CD14-positive monocyte (primary cell): ENCODE measurements around the gene HARBI1. TPM values are rescaled to one million over a fixed set of nuclear protein-coding genes. Genes with fewer than 3 reads are reported as not detected.

ENCODE experiments used
- DNase-seq, 3 donors: peaks; one replicate each; pipeline ENCODE4 v3.0.0-alpha.2; 2011 to 2022
- H2AFZ ChIP-seq: 2 replicates; pipeline ENCODE4 v1.6.0; 2012; ENCODE audit warnings: mild to moderate bottlenecking, low read depth, low read length, inconsistent platforms; ENCODE audit not compliant: insufficient read depth, poor library complexity, severe bottlenecking
- H3K27ac ChIP-seq, 2 donors: 1 replicate in 1 of 2; 2 replicates in 1 of 2; pipeline ENCODE4 v1.5.1; 2012 to 2013; ENCODE audit warnings: low read length in 2 of 2, control low read depth in 1 of 2, inconsistent platforms in 1 of 2, low read depth in 1 of 2, mild to moderate bottlenecking in 1 of 2
- H3K27me3 ChIP-seq, 2 donors: one replicate each; pipeline versions ENCODE4 v1.6.0 to v1.6.1; 2011 to 2013; ENCODE audit warnings: low read length in 2 of 2; ENCODE audit not compliant: control insufficient read depth in 2 of 2, insufficient read depth in 2 of 2
- H3K36me3 ChIP-seq, 2 donors: replicated peaks in 1 of 2; 1 replicate in 1 of 2; 2 replicates in 1 of 2; pipeline versions ENCODE4 v1.5.1 to v1.6.1; 2012 to 2013; ENCODE audit warnings: low read length in 2 of 2, control low read depth in 1 of 2, inconsistent platforms in 1 of 2, mild to moderate bottlenecking in 1 of 2; ENCODE audit not compliant: insufficient read depth in 2 of 2, control insufficient read depth in 1 of 2
- H3K4me1 ChIP-seq, 2 donors: 1 replicate in 1 of 2; 2 replicates in 1 of 2; pipeline versions ENCODE4 v1.5.1 to v1.6.1; 2012 to 2013; ENCODE audit warnings: low read length in 2 of 2, control low read depth in 1 of 2, inconsistent platforms in 1 of 2, mild to moderate bottlenecking in 1 of 2, moderate library complexity in 1 of 2; ENCODE audit not compliant: insufficient read depth in 2 of 2, control insufficient read depth in 1 of 2
- H3K4me2 ChIP-seq: replicated peaks from 2 replicates; pipeline ENCODE3; 2012; ENCODE audit warnings: low read length, moderate library complexity, mild to moderate bottlenecking; ENCODE audit not compliant: poor library complexity, severe bottlenecking; ENCODE audit errors: extremely low read depth
- H3K4me3 ChIP-seq, 3 experiments: fragments of 200-600 bp in 1 of 3; sonication (generic) in 1 of 3; replicated peaks in 1 of 3; 1 replicate in 2 of 3; 2 replicates in 1 of 3; pipeline ENCODE4 v1.5.1; 2011 to 2013; ENCODE audit warnings: low read length in 3 of 3, mild to moderate bottlenecking in 3 of 3, control low read depth in 2 of 3, low read depth in 2 of 3, inconsistent platforms in 1 of 3, moderate library complexity in 1 of 3
- H3K79me2 ChIP-seq: 2 replicates; pipeline ENCODE4 v1.6.0; 2012; ENCODE audit warnings: mild to moderate bottlenecking, control low read depth, inconsistent platforms, low read length, moderate library complexity; ENCODE audit not compliant: insufficient read depth
- H3K9ac ChIP-seq: 2 replicates; pipeline ENCODE4 v1.6.0; 2017; ENCODE audit warnings: low read length, mild to moderate bottlenecking; ENCODE audit not compliant: insufficient read depth, poor library complexity, severe bottlenecking
- H3K9me3 ChIP-seq, 2 donors: replicated peaks in 1 of 2; 1 replicate in 1 of 2; 2 replicates in 1 of 2; pipeline versions ENCODE4 v1.5.1 to v1.6.1; 2012 to 2013; ENCODE audit warnings: low read length in 2 of 2, control low read depth in 1 of 2; ENCODE audit not compliant: control insufficient read depth in 1 of 2, insufficient read depth in 1 of 2
- H4K20me1 ChIP-seq: 2 replicates; pipeline ENCODE4 v1.6.0; 2012; ENCODE audit warnings: mild to moderate bottlenecking, low read length, control low read depth, moderate library complexity; ENCODE audit not compliant: insufficient read depth
- H3K27ac Mint-ChIP-seq, 7 donors: one replicate each; pipeline ENCODE4 v1.8.0; 2020; ENCODE audit warnings: mild to moderate bottlenecking in 7 of 7, mixed read lengths in 7 of 7, moderate library complexity in 6 of 7, inconsistent platforms in 2 of 7
- H3K27me3 Mint-ChIP-seq, 3 donors: one replicate each; pipeline ENCODE4 v1.8.0; 2021 to 2022; ENCODE audit warnings: low read depth in 3 of 3, mild to moderate bottlenecking in 3 of 3, mixed read lengths in 3 of 3, moderate library complexity in 3 of 3, inconsistent platforms in 1 of 3
- H3K36me3 Mint-ChIP-seq, 2 donors: one replicate each; pipeline ENCODE4 v1.8.0; 2020; ENCODE audit warnings: mixed read lengths in 2 of 2, inconsistent platforms in 1 of 2, mild to moderate bottlenecking in 1 of 2
- H3K4me1 Mint-ChIP-seq: one replicate; pipeline ENCODE4 v1.8.0; 2020; ENCODE audit warnings: mild to moderate bottlenecking, mixed read lengths
- H3K4me3 Mint-ChIP-seq, 2 donors: one replicate each; pipeline ENCODE4 v1.8.0; 2020; ENCODE audit warnings: mild to moderate bottlenecking in 2 of 2, mixed read lengths in 2 of 2, moderate library complexity in 1 of 2
- H3K9me3 Mint-ChIP-seq, 7 donors: one replicate each; pipeline ENCODE4 v1.8.0; 2020 to 2022; ENCODE audit warnings: mixed read lengths in 7 of 7, mild to moderate bottlenecking in 6 of 7, moderate library complexity in 6 of 7, inconsistent platforms in 2 of 7
- WGBS: methylation state at CpG from one replicate; pipeline ENCODE4 v1.1.5; 2013; ENCODE audit warnings: missing lambda C conversion rate; ENCODE audit not compliant: insufficient coverage; 5-methylcytosine and 5-hydroxymethylcytosine counted together
- intact Hi-C, 2 donors: fragments of 100-400 bp; cut with micrococcal nuclease; formaldehyde crosslinking; loops; one replicate each; pipeline versions ENCODE4 v1.15.0 to v1.15.1; 2023
- polyA plus RNA-seq, 3 donors: library from polyadenylated mRNA; depleted of rRNA in 1 of 3; unstranded in 2 of 3; stranded (reverse) in 1 of 3; fragments of 300-500 nt in 2 of 3; fragments of >200 nt in 1 of 3; fragmentation: Illumina TruSeq in 2 of 3; gene quantifications; 1 replicate in 2 of 3; 2 replicates in 1 of 3; pipeline ENCODE4 v1.2.3, GENCODE V29; 2012 to 2021
- TF ChIP-seq, protein P1 (sequence below): fragments of 200-600 bp; IDR thresholded peaks from one replicate; pipeline ENCODE4 v1.8.0; 2022; ENCODE audit warnings: antibody characterized with exemption, mild to moderate bottlenecking

The HARBI1 gene
- polyA plus RNA-seq, 3 donors = 2.1 to 4.4 (median 2.1) TPM

DNA sequence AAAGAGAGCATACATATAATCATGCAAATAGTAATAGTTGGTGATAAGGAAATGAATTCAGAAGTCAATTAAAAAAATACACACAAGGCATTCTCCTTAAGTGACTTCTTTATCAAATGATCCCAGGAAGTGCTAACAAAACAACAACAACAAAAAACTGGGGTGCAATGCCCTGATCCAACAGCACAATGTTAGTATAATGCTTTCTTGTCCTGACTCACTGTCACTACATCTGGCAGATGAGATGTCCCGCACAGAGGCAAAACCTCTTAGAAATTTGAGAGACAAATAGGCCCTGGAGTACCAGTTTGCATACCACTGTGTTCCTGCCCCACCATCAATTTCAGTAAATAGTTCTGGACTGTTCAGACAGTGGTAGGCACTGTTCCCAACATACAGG is 12.2 kb downstream of the HARBI1 start:
- H2AFZ ChIP-seq = no peak overlapping the region
- no peaks in the 10 kb centered on the region for H3K4me1 ChIP-seq
- Mint-ChIP-seq H3K9me3 (no peaks in the 10 kb centered on the region), H3K36me3 (peaks cover 12 to 19% of the 10 kb centered on the region in 2 donors), H3K4me1 (no peaks in the 10 kb centered on the region), H3K27me3 (peaks cover 0 to 1% (median 0%) of the 10 kb centered on the region in 3 donors), H3K4me3 (no peak overlapping the region), H3K27ac (no peak overlapping the region)
- no peaks in the 10 kb centered on the region for H3K9me3 ChIP-seq
- H3K9ac ChIP-seq = no peak overlapping the region
- WGBS = no CpG with 5 or more reads among the region's 1 CpG
- intact Hi-C loops = no loop called here
- no peaks in the 10 kb centered on the region for H3K27me3 ChIP-seq
- DNase-seq = no peak
- no peak overlapping the region for H3K4me2 ChIP-seq
- no peaks in the 10 kb centered on the region for H4K20me1 ChIP-seq
- H3K79me2 ChIP-seq = no peaks in the 10 kb centered on the region
- peaks cover 7 to 16% of the 10 kb centered on the region in 2 donors for H3K36me3 ChIP-seq
- H3K27ac ChIP-seq = no peak overlapping the region
- no peak overlapping the region for H3K4me3 ChIP-seq
- TF ChIP-seq, protein P1, sequence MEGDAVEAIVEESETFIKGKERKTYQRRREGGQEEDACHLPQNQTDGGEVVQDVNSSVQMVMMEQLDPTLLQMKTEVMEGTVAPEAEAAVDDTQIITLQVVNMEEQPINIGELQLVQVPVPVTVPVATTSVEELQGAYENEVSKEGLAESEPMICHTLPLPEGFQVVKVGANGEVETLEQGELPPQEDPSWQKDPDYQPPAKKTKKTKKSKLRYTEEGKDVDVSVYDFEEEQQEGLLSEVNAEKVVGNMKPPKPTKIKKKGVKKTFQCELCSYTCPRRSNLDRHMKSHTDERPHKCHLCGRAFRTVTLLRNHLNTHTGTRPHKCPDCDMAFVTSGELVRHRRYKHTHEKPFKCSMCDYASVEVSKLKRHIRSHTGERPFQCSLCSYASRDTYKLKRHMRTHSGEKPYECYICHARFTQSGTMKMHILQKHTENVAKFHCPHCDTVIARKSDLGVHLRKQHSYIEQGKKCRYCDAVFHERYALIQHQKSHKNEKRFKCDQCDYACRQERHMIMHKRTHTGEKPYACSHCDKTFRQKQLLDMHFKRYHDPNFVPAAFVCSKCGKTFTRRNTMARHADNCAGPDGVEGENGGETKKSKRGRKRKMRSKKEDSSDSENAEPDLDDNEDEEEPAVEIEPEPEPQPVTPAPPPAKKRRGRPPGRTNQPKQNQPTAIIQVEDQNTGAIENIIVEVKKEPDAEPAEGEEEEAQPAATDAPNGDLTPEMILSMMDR = no peak

DNA sequence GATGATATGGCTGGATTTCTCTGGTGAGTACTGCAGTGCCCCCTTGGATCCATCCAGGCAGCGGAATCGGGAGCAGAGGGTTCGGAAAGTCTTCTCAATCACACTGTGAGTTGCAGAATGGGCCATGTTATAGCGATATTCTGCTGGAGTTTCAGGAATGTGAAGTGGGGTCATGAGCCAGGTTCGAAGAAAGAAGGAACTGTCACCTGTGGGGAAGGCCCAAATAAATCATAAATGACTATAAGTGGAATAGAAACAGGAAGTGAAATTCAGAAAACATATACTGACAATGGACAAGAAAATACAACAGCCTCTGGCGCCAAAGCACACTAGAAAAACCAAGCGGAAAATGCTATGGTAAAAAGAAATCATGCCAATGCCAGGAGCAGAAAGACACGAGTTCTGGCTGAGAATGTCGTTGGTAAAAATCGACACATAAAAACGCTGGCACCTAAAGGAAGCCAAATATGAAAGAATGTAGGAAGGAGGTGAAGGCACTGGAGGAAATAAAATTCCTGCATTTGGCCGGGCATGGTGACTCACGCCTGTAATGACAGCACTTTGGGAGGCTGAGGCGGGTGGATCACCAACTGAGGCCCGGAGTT is 13.2 kb downstream of the HARBI1 start:
- 98% methylated on average over 14 of the region's 15 CpGs for WGBS
- Mint-ChIP-seq H3K4me3 (no peak overlapping the region), H3K36me3 (peaks cover 12 to 19% of the 10 kb centered on the region in 2 donors), H3K27ac (no peak overlapping the region), H3K4me1 (no peaks in the 10 kb centered on the region), H3K9me3 (no peaks in the 10 kb centered on the region), H3K27me3 (peaks cover 0 to 1% (median 0%) of the 10 kb centered on the region in 3 donors)
- no peak for DNase-seq
- intact Hi-C loops = no loop called here
- Histone ChIP-seq H4K20me1 (no peaks in the 10 kb centered on the region), H3K4me3 (no peak overlapping the region), H3K79me2 (no peaks in the 10 kb centered on the region), H3K4me2 (no peak overlapping the region), H3K36me3 (peaks cover 7 to 16% of the 10 kb centered on the region in 2 donors), H3K4me1 (no peaks in the 10 kb centered on the region), H3K9me3 (no peaks in the 10 kb centered on the region), H2AFZ (no peak overlapping the region), H3K27ac (no peak overlapping the region), H3K9ac (no peak overlapping the region), H3K27me3 (no peaks in the 10 kb centered on the region)
- TF ChIP-seq, protein P1 = no peak
